BLaER1 treated with 17β-estradiol and CSF1 and Interleukin-3, amounts not matched to agents 10 nM and 100 nM (cell line): ENCODE measurements around the gene PHF1.
"Not testable (repeated sequence)": the region's sequence is repeated elsewhere in the genome, so short reads cannot be mapped to it uniquely, and the experiment has no call there.

ENCODE experiments used
- H3K27ac ChIP-seq, 11 experiments: shearing (Covaris generic); formaldehyde crosslinking; 2 replicates each; pipeline ENCODE4 v1.8.1; 2022
- H3K27me3 ChIP-seq, 11 experiments: shearing (Covaris generic); formaldehyde crosslinking; 2 replicates each; pipeline ENCODE4 v1.8.1; 2022
- H3K36me3 ChIP-seq, 11 experiments: shearing (Covaris generic); formaldehyde crosslinking; 2 replicates each; pipeline ENCODE4 v1.8.1; 2022
- H3K4me1 ChIP-seq, 10 experiments: shearing (Covaris generic); formaldehyde crosslinking; 2 replicates each; pipeline ENCODE4 v1.8.1; 2022
- H3K4me2 ChIP-seq, 11 experiments: shearing (Covaris generic); formaldehyde crosslinking; 2 replicates each; pipeline ENCODE4 v1.8.1; 2022
- H3K4me3 ChIP-seq, 10 experiments: shearing (Covaris generic); formaldehyde crosslinking; 2 replicates each; pipeline ENCODE4 v1.8.1; 2022
- H3K9ac ChIP-seq, 11 experiments: shearing (Covaris generic); formaldehyde crosslinking; 2 replicates each; pipeline ENCODE4 v1.8.1; 2022
- H3K9me3 ChIP-seq, 11 experiments: shearing (Covaris generic); formaldehyde crosslinking; replicated peaks in 1 of 11; 2 replicates each; pipeline ENCODE4 v1.8.1; 2022
- H4K20me1 ChIP-seq, 11 experiments: shearing (Covaris generic); formaldehyde crosslinking; 2 replicates each; pipeline ENCODE4 v1.8.1; 2022
- Cebpa-rat ChIP-seq, 11 experiments: shearing (Covaris generic); IDR thresholded peaks; 2 replicates each; pipeline ENCODE4 v1.8.1; 2022

PHF1 gene

DNA sequence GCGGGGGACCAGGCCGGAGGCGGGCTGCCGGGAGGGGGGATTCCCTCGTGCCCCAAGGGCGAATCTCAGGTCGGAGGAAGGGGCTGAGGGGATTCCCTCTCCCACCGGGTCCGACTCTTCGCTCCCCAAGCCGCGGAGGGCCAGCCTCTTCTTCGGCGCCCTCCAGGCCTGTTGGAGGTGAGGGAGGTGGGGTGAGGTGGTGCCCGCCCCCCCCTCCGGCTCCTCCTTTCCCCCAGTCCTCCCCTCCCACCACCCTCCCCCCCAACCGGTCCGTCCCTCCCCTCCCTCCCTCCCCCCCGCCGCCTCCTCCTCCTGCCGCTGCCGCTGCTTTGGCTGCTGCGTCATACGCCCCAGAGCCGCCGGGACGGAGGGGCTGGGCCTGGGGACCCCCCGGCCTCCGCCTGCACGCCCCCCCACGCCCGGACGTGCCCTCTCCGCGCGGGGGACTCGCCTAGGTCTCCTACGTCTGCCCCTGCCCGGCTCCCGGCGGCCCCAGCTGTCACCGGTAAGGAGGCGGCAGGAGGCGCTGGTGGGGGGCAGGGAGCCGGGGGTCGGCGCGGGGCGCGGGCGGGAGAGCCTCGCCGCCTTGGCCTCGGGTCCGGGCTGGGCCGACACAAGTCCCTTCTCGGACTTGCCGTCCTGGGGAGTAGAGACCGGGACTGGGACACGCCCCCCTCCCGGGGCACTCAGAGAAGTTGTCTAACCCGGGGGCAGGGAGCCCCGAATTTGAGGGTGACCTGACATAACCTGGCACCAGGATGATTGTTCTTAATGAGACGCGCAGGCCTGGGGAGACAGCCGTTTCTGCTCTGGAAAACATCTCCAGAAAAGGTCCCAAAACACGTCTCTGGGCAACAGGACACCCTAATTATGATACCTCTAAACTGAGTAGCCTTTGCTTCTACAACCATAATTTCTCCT is at the start of gene PHF1:
PHF1 (plus strand) TSS at position 304 of the 921 bp plus-strand sequence. CDS start 1,250 bp downstream, outside the sequence.
- TF ChIP-seq Cebpa-rat (IDR thresholded peaks at IDR 0.05), result no peak
- Histone ChIP-seq H3K4me2 (peak within 1 kb of the TSS; percentile 87 to 99 (median 95)), H3K27me3 (no peaks in the 10 kb centered on the region), H3K4me3 (peak within 1 kb of the TSS; percentile 73 to 86 (median 78)), H3K4me1 (peaks cover 56 to 62% (median 60%) of the 10 kb centered on the region in 10 experiments), H3K36me3 (peaks cover 34 to 67% (median 61%) of the 10 kb centered on the region in 11 experiments), H4K20me1 (peaks cover 5 to 43% (median 18%) of the 10 kb centered on the region in 11 experiments; a peak in 13 of 22 replicates), H3K9ac (peak within 1 kb of the TSS; percentile 78 to 90 (median 85)), H3K9me3 (no peaks in the 10 kb centered on the region), H3K27ac (peak within 1 kb of the TSS; percentile 73 to 93 (median 84))

DNA sequence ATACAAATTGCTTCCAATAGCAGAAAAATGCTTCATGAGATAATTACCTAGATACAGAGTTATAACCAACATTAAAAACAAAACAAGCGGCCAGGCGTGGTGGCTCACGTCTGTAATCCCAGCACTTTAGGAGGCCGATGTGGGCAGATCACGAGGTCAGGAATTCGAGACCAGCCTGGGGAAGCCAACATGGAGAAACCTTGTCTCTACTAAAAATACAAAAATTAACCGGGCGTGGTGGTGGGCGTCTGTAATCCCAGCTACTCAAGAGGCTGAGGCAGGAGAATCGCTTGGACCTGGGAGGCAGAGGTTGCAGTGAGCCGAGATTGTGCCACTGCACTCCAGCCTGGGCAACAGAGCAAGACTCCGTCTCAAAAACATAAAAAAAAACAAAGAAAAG is 47.3 kb upstream of the PHF1 start:
- H3K9me3 ChIP-seq, H3K4me3 ChIP-seq, H3K27ac ChIP-seq, H3K36me3 ChIP-seq, H3K27me3 ChIP-seq, H3K4me2 ChIP-seq, H3K9ac ChIP-seq, H4K20me1 ChIP-seq: not testable (repeated sequence)
- peaks cover 0 to 21% (median 11%) of the 10 kb centered on the region in 10 experiments; a peak in 15 of 20 replicates for H3K4me1 ChIP-seq

DNA sequence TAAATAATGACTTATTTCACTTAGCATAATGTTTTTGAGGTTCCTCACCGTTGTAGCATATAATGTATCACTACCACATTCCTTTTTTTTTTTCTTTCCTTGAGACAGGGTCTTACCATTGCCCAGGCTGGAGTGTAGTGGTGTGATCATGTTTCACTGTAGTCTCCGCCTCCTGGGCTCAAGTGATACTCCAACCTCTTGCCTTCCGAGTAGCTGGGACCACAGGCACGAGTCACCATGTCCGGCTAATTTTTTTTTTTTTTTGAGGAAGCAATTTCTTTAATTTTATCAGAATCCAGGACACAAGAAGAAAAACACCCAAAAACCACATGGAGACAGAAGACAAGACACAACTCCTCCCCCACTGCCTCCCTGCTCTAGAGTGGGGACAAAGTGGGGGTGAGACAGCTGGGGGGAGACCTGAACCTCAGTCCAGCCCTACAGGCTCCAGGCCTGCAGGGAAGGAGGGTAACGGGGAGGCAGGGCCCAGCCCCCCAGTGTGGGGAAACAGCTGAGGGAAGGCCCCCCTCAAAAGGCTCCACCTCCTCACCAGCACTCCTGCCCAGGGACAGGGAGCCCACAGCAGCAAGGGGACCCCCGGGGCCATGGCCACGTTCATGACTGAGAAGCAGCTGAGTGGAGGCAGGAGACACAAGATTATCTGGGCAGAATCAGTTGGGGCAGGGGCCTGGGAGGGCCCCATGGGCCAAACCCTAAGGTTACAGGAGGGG is 46.2 kb upstream of the PHF1 start:
- H3K4me1 ChIP-seq, result peaks cover 0 to 21% (median 11%) of the 10 kb centered on the region in 10 experiments; a peak in 15 of 20 replicates
- not testable (repeated sequence) for H4K20me1 ChIP-seq, H3K27me3 ChIP-seq, H3K9me3 ChIP-seq, H3K36me3 ChIP-seq, H3K4me3 ChIP-seq
- H3K9ac ChIP-seq, result peak overlapping the region in 1 of 11 experiments; percentile 37; a peak in 2 of 22 replicates
- peak overlapping the region in 8 of 11 experiments; percentile 3 to 46 (median 38); a peak in 12 of 22 replicates for H3K4me2 ChIP-seq
- H3K27ac ChIP-seq, result peak overlapping the region in 5 of 11 experiments; percentile 7 to 71 (median 57); a peak in 7 of 22 replicates

DNA sequence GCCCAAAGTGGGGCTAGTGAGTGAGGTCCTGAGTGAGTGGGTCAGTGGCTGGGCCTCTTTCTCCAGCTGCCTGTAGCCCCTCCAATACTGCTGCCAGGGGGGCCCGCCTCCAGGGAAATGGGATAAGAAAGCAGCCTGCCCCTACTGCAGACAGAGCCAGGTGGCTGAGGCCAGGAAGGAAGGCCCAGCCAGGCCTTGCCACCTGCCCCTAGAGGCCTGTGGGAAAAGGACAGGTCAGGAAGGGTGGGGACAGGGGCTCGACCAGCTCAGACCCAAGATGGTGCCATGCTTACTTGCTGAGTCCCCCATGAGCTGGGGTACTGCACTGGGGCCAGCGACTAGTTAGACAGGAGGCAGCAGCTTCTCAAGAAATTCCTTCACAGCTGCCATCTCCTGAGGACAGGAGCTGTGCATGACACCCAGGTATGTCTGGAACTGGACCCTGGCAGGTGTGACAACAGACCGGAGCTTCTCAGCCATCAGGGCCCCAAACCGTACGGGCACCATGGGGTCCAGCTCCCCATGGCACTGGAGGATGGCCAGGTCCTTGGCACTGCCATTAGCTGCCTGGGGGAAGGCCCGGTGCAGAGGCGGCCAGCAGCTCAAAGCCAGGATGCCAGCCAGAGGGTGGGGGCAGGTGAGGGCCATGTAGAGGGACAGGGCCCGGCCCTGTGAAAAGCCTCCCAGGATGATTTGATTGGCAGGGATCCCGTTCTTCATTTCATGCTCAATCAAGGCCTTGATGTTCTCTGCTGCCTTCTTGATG is 45.4 kb upstream of the PHF1 start:
- peak overlapping the region in 1 of 11 experiments; percentile 37; a peak in 2 of 22 replicates for H3K9ac ChIP-seq

DNA sequence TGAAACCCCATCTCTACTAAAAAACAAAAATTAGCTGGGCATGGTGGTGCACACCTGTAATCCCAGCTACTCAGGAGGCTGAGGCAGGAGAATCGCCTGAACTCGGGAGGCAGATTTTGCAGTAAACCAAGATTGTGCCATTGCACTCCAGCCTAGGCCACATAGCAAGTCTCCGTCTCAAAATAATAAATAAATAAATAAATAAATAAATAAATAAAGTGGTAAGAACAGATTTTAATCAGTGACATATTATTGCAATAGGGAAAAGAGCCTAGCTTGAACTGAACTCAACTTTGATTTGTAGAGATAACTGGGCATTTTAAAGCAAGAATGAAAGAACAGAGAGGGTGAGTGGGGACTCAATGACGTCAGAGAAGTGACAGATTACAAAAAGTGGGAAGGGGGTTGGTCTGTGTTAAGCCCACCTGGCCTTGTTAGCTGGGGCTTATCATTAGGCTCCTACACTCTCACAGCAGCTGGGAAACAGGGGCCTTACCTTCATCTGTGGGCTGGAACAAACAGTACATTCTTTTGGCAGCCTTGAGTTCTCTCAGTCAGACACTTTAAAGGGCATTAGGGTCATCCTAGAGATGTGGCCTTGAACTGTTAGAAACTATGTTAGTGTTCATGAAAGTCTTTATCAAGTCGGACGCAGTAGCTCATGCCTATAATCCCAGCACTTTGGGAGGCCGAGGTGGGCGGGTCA is 43.7 kb upstream of the PHF1 start:
- H3K9ac ChIP-seq, result no peak overlapping the region
- H3K9me3 ChIP-seq, result no peaks in the 10 kb centered on the region
- H4K20me1 ChIP-seq, result no peaks in the 10 kb centered on the region
- no peaks in the 10 kb centered on the region for H3K27me3 ChIP-seq
- H3K27ac ChIP-seq, result no peak overlapping the region
- no peak overlapping the region for H3K4me3 ChIP-seq
- no peaks in the 10 kb centered on the region for H3K36me3 ChIP-seq
- H3K4me2 ChIP-seq, result no peak overlapping the region
- no peak for TF ChIP-seq Cebpa-rat (IDR thresholded peaks at IDR 0.05)
- peaks cover 0 to 23% (median 11%) of the 10 kb centered on the region in 10 experiments; a peak in 15 of 20 replicates for H3K4me1 ChIP-seq

More for the DNA sequence above, 45.4 kb upstream of the PHF1 start:
- not testable (repeated sequence) for H3K9me3 ChIP-seq, H4K20me1 ChIP-seq, H3K36me3 ChIP-seq, H3K27me3 ChIP-seq, H3K4me3 ChIP-seq
- Histone ChIP-seq H3K27ac (peak overlapping the region in 5 of 11 experiments; percentile 7 to 71 (median 57); a peak in 7 of 22 replicates), H3K4me2 (peak overlapping the region in 7 of 11 experiments; percentile 3 to 46 (median 30); a peak in 10 of 22 replicates), H3K4me1 (peaks cover 0 to 21% (median 11%) of the 10 kb centered on the region in 10 experiments; a peak in 15 of 20 replicates)

DNA sequence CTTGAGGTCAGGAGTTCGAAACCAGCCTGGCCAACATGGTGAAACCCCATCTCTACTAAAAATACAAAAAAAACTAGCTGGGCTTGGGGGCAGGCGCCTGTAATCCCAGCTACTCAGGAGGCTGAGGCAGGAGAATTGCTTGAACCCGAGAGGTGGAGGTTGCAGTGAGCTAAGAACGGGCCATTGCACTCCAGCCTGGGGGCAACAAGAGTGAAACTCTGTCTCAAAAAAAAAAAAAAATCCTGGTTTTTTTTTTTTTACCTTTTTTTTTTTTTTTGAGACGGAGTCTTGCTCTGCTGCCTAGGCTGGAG is 43.1 kb upstream of the PHF1 start:
- not testable (repeated sequence) for H4K20me1 ChIP-seq, H3K27ac ChIP-seq, H3K4me3 ChIP-seq, H3K27me3 ChIP-seq, H3K9me3 ChIP-seq, H3K36me3 ChIP-seq, H3K4me2 ChIP-seq, H3K9ac ChIP-seq
- peaks cover 0 to 28% (median 14%) of the 10 kb centered on the region in 10 experiments; a peak in 15 of 20 replicates for H3K4me1 ChIP-seq

DNA sequence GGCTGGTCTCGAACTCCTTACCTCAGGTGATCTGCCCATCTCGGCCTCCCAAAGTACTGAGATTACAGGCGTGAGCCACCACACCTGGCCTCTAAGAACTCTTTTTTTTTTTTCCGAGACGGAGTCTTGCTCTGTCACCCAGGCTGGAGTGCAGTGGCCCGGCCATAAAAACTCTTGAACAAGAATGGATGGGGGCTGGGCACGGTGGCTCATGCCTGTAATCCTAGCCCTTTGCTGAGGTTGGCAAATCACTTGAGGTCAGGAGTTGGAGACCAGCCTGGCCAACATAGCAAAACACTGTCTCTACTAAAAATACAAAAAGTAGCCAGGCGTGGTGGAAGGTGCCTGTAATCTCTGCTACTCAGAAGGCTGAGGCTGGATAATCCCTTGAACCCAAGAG is 38.9 kb upstream of the PHF1 start:
- H3K36me3 ChIP-seq, H4K20me1 ChIP-seq, H3K9me3 ChIP-seq, H3K9ac ChIP-seq, H3K27ac ChIP-seq, H3K27me3 ChIP-seq, H3K4me3 ChIP-seq: not testable (repeated sequence)
- Histone ChIP-seq H3K4me2 (peak overlapping the region in 2 of 11 experiments; percentile 69; a peak in 3 of 22 replicates), H3K4me1 (peaks cover 0 to 50% (median 30%) of the 10 kb centered on the region in 10 experiments; a peak in 14 of 20 replicates)

DNA sequence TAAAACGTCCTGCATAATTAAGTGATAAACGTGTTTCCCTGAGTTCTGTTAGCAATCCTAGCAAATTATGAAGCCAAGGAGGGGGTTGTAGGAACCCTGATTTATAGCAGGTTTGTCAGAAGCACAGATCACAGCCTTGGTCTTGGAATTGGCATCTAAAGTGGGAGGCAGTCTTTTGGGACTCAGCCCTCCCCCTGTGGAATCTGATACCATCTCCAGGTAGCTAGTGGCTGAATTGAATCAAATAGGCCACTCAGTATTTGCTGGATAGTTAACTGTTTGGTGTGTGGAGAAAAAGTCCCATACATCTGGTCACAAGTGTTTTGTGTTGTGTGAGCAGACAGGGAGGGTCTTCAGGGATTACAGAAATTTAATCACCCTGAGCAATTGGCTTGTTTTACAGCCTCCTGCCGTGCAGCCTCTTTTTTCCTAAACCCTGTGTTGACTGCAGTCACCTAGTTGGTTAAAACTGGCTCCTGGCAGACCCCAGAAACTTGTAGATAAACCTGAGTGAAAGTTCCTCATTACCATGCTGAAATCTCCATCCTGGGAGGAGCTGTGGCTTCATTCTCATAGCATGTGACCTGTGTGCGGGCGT is 38.2 kb upstream of the PHF1 start:
- H3K9ac ChIP-seq, result peak overlapping the region in 1 of 11 experiments; percentile 6; a peak in 1 of 22 replicates
- H3K27ac ChIP-seq, result no peak overlapping the region
- peak overlapping the region in 7 of 11 experiments; percentile 5 to 69 (median 31); a peak in 9 of 22 replicates for H3K4me2 ChIP-seq
- no peak overlapping the region for H3K4me3 ChIP-seq
- H4K20me1 ChIP-seq, result no peaks in the 10 kb centered on the region
- peaks cover 0 to 55% (median 30%) of the 10 kb centered on the region in 10 experiments; a peak in 14 of 20 replicates for H3K4me1 ChIP-seq
- no peaks in the 10 kb centered on the region for H3K27me3 ChIP-seq
- H3K9me3 ChIP-seq, result no peaks in the 10 kb centered on the region
- H3K36me3 ChIP-seq, result no peaks in the 10 kb centered on the region
- no peak for TF ChIP-seq Cebpa-rat (IDR thresholded peaks at IDR 0.05)
